Activated naive CD8-positive, alpha-beta T cell treated with anti-CD3 and anti-CD28 coated beads, Interleukin-2, amount 10 ng/mL, durations not matched to agents 7 days and 5 days (primary cell): ENCODE results near the gene POC1A. TPM values are rescaled to one million over a fixed set of nuclear protein-coding genes. Genes with fewer than 3 reads are reported as not detected.

Source experiments
- ATAC-seq: fragments of 150-1000 bp; cut with Tn5 transposase; one replicate; pipeline ENCODE4 v1.10.0; 2021; ENCODE audit warnings: low read depth, moderate library complexity
- POLR2A ChIA-PET: fragments of 350-600 bp; sonication (Branson Sonifier 250); formaldehyde crosslinking; loops from one replicate; lab custom pipeline; 2021; ENCODE audit warnings: antibody characterized with exemption; lab: Charles Lee
- DNase-seq: peaks from one replicate; pipeline ENCODE4 v3.0.0; 2021
- H3K27ac Mint-ChIP-seq: one replicate; pipeline ENCODE4 v1.8.0; 2022; ENCODE audit warnings: mild to moderate bottlenecking, mixed read lengths
- H3K27me3 Mint-ChIP-seq: one replicate; pipeline ENCODE4 v1.8.0; 2022; ENCODE audit warnings: mild to moderate bottlenecking, moderate library complexity, mixed read lengths
- H3K36me3 Mint-ChIP-seq: one replicate; pipeline ENCODE4 v1.8.0; 2021; ENCODE audit warnings: mild to moderate bottlenecking, mixed read lengths
- H3K4me1 Mint-ChIP-seq: one replicate; pipeline ENCODE4 v1.8.0; 2021; ENCODE audit warnings: mixed read lengths
- H3K4me3 Mint-ChIP-seq: one replicate; pipeline ENCODE4 v1.8.0; 2022; ENCODE audit warnings: mild to moderate bottlenecking, moderate library complexity, mixed read lengths
- H3K9me3 Mint-ChIP-seq: one replicate; pipeline ENCODE4 v1.8.0; 2021; ENCODE audit warnings: mixed read lengths
- total RNA-seq, 2 experiments: library from RNA; stranded (reverse); gene quantifications; one replicate each; pipeline ENCODE4 v1.2.3, GENCODE V29; 2021

Gene POC1A
- total RNA-seq, 2 experiments from 2014 or later = 20.8 to 22.4 TPM

GRCh38 chr3:52118156-52118875, 35.9 kb downstream of the POC1A start:
- Mint-ChIP-seq H3K4me1 (peaks cover 24% of the 10 kb centered on the region), H3K27ac (no peak overlapping the region), H3K4me3 (no peak overlapping the region), H3K36me3 (peaks cover 20% of the 10 kb centered on the region), H3K27me3 (no peaks in the 10 kb centered on the region), H3K9me3 (no peaks in the 10 kb centered on the region)
- ATAC-seq (no peak), DNase-seq (no peak)
- POLR2A ChIA-PET = interaction anchor here (0.7 kb wide), 1 partner anchor 53 kb away, joined by 3 read pairs; no protein-coding TSS in a partner anchor

DNA sequence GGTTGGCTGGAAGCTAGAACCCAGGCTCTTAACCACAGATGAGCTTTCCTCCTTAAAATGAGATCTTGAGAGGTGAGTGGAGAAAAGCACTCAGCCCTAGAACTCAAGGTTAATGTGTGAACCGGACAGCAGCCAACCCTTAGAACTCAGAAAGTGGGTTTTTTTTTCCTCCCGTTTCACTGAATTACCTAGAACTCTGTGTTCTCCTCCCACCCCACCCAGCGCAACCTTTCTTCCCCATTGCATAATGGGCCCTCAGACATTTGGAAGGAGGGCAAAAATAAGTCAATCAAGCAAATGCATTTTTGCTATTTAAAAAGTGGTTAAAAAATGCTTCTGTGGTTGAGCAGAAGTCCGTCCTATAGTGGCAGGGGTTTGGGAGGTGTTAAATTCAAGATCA, 36.7 kb downstream of the POC1A start:
- DNase-seq = no peak
- no peak overlapping the region for H3K27ac Mint-ChIP-seq
- H3K27me3 Mint-ChIP-seq = no peaks in the 10 kb centered on the region
- no peak for ATAC-seq
- peaks cover 24% of the 10 kb centered on the region for H3K4me1 Mint-ChIP-seq
- H3K36me3 Mint-ChIP-seq = peaks cover 22% of the 10 kb centered on the region
- H3K4me3 Mint-ChIP-seq = no peak overlapping the region
- H3K9me3 Mint-ChIP-seq = no peaks in the 10 kb centered on the region
- POLR2A ChIA-PET = no interaction called here

GRCh38 chr3:52112056-52112455, 42.2 kb downstream of the POC1A start:
- POLR2A ChIA-PET = no interaction called here
- Mint-ChIP-seq H3K36me3 (peaks cover 11% of the 10 kb centered on the region), H3K9me3 (no peaks in the 10 kb centered on the region), H3K4me3 (no peak overlapping the region), H3K27ac (no peak overlapping the region), H3K4me1 (peaks cover 7% of the 10 kb centered on the region), H3K27me3 (no peaks in the 10 kb centered on the region)
- ATAC-seq (no peak), DNase-seq (no peak)

- no peaks in the 10 kb centered on the region for H3K9me3 Mint-ChIP-seq
- ATAC-seq = no peak
Observed at GRCh38 chr3:52110502-52110901, 43.7 kb downstream of the POC1A start.

DNA sequence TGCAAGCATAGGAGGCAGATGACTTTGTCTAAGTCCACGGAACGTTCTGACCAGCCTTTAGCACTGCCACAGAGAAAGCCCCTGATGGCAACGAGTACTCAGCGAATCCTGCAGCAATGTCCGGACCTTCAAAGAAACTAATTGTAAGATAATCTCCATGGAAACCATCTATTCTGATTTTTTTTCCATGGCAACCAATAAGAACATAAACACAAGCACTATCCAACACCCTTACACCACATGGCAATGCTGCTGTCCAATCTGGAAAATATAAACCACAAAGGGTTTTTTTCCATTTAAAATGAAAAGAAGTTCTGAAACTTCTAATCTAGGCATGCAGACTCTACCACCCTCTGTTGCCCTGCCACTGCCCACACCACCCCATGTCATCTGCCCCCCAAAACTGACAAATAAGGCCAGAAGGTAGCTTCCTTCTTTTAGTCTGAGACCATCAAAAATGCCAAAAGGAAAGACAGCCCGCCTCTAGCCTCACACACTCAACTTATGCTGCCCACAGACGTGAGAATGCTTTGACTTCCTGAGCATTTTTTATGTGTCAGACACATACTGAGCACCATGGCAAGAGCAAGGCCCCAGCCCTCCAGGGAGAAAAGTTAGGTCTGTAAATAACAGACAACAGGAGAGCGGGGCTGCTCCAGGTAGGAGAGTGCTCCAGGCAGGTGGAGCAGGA, 44.5 kb downstream of the POC1A start:
- Mint-ChIP-seq H3K4me3 (no peak overlapping the region), H3K4me1 (peaks cover 8% of the 10 kb centered on the region), H3K27ac (no peak overlapping the region), H3K27me3 (no peaks in the 10 kb centered on the region), H3K9me3 (no peaks in the 10 kb centered on the region), H3K36me3 (peaks cover 13% of the 10 kb centered on the region)
- POLR2A ChIA-PET = no interaction called here
- no peak for DNase-seq
- no peak for ATAC-seq

More at GRCh38 chr3:52110502-52110901, 43.7 kb downstream of the POC1A start:
- POLR2A ChIA-PET = no interaction called here
- Mint-ChIP-seq H3K4me3 (no peak overlapping the region), H3K36me3 (peaks cover 15% of the 10 kb centered on the region), H3K4me1 (peaks cover 10% of the 10 kb centered on the region), H3K27me3 (no peaks in the 10 kb centered on the region), H3K27ac (no peak overlapping the region)
- DNase-seq = no peak

- Mint-ChIP-seq H3K9me3 (no peaks in the 10 kb centered on the region), H3K27ac (no peak overlapping the region), H3K4me1 (peaks cover 8% of the 10 kb centered on the region), H3K27me3 (no peaks in the 10 kb centered on the region), H3K36me3 (peaks cover 13% of the 10 kb centered on the region), H3K4me3 (no peak overlapping the region)
- ATAC-seq (no peak), DNase-seq (no peak)
- POLR2A ChIA-PET = no interaction called here
Observed at GRCh38 chr3:52108302-52109232, 45.7 kb downstream of the POC1A start.

- peaks cover 16% of the 10 kb centered on the region for H3K36me3 Mint-ChIP-seq
- H3K27ac Mint-ChIP-seq = no peak overlapping the region
Observed at GRCh38 chr3:52106951-52107611, 47.1 kb downstream of the POC1A start.

DNA sequence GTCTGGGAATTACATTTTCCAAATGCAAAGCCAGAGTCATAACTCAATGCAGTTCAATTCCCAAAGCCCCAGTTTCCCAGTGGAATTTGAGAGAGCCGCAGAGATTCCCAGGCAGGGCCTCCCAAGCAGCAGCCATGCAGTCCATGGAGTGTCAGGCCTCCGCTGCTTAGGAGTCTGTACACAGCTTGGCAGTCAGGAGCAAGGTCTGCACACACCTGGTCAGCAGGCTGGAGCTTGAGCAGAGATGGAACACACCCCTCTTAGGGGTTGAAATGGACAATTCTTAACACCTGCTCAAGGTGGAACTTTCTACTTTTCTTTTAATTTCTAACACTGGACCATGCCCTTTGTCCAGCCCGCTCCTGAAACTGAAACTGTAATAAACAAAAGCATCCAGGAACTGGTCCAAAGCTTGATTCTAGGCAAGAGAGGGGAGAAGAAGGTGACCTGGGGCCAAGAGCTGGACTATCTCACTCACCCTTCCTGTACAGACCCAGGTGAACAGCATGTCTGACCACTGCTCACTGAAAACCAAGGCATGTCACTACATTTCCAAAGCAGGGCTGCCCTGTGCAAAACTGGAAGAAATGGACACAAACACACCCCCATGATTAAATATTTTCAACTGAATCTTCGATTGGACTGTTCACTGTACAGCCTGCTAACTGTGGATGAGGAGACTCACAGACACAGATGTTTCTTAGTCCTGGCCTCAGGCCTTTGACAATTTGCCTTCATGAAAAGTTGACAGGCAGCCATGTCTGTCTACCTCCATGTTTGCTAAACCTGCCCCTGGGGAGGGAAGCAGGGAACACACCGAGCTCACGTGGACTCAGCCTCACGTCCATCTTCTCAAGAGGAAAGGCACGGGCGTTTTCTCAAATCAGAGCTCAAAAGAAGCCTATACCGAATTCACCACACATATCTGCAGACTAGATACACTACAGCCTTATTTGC, 49.3 kb downstream of the POC1A start:
- H3K4me1 Mint-ChIP-seq = peaks cover 4% of the 10 kb centered on the region
- H3K27ac Mint-ChIP-seq = no peak overlapping the region
- ATAC-seq = no peak
- POLR2A ChIA-PET = no interaction called here
- H3K27me3 Mint-ChIP-seq = no peaks in the 10 kb centered on the region
- peaks cover 6% of the 10 kb centered on the region for H3K9me3 Mint-ChIP-seq
- H3K4me3 Mint-ChIP-seq = no peak overlapping the region
- peaks cover 28% of the 10 kb centered on the region for H3K36me3 Mint-ChIP-seq
- no peak for DNase-seq

More at GRCh38 chr3:52106951-52107611, 47.1 kb downstream of the POC1A start:
- DNase-seq (no peak), ATAC-seq (no peak)
- POLR2A ChIA-PET = no interaction called here
- no peaks in the 10 kb centered on the region for H3K9me3 Mint-ChIP-seq
- H3K4me1 Mint-ChIP-seq = peaks cover 8% of the 10 kb centered on the region
- H3K4me3 Mint-ChIP-seq = no peak overlapping the region
- H3K27me3 Mint-ChIP-seq = no peaks in the 10 kb centered on the region

DNA sequence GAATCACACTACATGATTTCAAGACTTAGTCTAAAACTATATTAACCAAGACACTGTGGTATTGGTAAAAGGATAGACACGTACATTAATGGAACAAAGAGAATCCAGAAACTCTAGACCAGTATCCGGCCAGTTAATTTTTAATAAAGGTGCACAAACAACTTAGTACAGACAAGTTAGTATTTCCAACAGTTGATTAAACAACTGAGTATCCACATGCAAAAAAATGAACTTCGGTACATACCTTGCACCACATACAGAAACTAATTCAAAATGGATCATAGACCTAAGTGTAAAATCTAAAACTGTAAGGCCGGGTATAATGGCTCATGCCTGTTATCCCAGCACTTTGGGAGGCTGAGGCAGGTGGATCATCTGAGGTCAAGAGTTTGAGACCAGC, 51.3 kb downstream of the POC1A start:
- H3K4me3 Mint-ChIP-seq = no peak overlapping the region
- H3K27me3 Mint-ChIP-seq = no peaks in the 10 kb centered on the region
- H3K9me3 Mint-ChIP-seq = peaks cover 6% of the 10 kb centered on the region
- POLR2A ChIA-PET = no interaction called here
- ATAC-seq (no peak), DNase-seq (no peak)
- peaks cover 36% of the 10 kb centered on the region for H3K36me3 Mint-ChIP-seq
- peaks cover 5% of the 10 kb centered on the region for H3K4me1 Mint-ChIP-seq
- H3K27ac Mint-ChIP-seq = no peak overlapping the region

DNA sequence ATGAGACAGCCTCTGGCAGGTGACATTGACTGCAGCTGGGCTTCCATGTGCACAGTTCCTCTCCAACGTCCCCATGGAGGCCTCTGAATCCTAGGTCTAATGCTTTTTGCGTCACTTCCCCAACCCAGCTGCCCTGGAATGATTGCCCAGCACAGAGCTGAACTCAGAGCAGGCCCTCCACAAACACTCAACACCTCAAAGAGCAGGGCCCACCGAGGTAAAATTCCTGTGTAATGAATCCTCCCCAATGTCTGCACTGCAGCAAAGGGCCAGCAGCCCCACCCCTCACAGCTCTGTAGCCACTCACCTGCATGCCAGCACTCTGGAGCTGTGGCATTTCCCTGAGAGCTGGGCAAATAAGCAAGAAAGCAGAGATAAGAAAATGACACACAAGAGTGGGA, 55.2 kb downstream of the POC1A start:
- Mint-ChIP-seq H3K27me3 (no peaks in the 10 kb centered on the region), H3K36me3 (peaks cover 31% of the 10 kb centered on the region), H3K4me3 (no peak overlapping the region), H3K27ac (no peak overlapping the region), H3K9me3 (peaks cover 6% of the 10 kb centered on the region), H3K4me1 (peaks cover 1% of the 10 kb centered on the region)
- POLR2A ChIA-PET = no interaction called here
- DNase-seq (no peak), ATAC-seq (no peak)

- POLR2A ChIA-PET = no interaction called here
- Mint-ChIP-seq H3K36me3 (peaks cover 28% of the 10 kb centered on the region), H3K4me3 (no peak overlapping the region), H3K9me3 (peaks cover 6% of the 10 kb centered on the region), H3K27ac (no peak overlapping the region), H3K27me3 (no peaks in the 10 kb centered on the region), H3K4me1 (peaks cover 1% of the 10 kb centered on the region)
- DNase-seq = no peak
- no peak for ATAC-seq
Observed at GRCh38 chr3:52097851-52098507, 56.2 kb downstream of the POC1A start.
